ENCODE results near the gene NIT2. TPM values are rescaled to one million over a fixed set of nuclear protein-coding genes. Genes with fewer than 3 reads are reported as not detected.

Gene NIT2
- total RNA-seq, 1 experiment from 2014 or later, result 109 TPM

GRCh38 chr3:100407164-100407563, 72.6 kb downstream of the NIT2 start:
- no peak for DNase-seq (ENCODE audit: low read depth, low spot score)
- in situ Hi-C loops (cut with HindIII; ENCODE audit: low pct_unique_long_range_greater_than_20kb, low sequenced_read_pairs), result no loop called here

GRCh38 chr3:100407977-100408532, 73.5 kb downstream of the NIT2 start:
- DNase-seq (ENCODE audit: low read depth, low spot score), result peak; percentile 87
- in situ Hi-C loops (cut with HindIII; ENCODE audit: low pct_unique_long_range_greater_than_20kb, low sequenced_read_pairs), result no loop called here

Other genes with a start within 250 kb of the NIT2 start
- gene FILIP1L, start 220.3 kb upstream of the NIT2 start, total RNA-seq (2014; rRNA removed; shearing (Covaris generic)), result not detected in 2 replicates
- gene TBC1D23, start 73.8 kb upstream of the NIT2 start, total RNA-seq (2014; rRNA removed; shearing (Covaris generic)), result 33.0 and 33.1 TPM in 2 replicates
- gene TOMM70, start 66.3 kb downstream of the NIT2 start, total RNA-seq (2014; rRNA removed; shearing (Covaris generic)), result 82.8 and 86.7 TPM in 2 replicates
- 3.1 and 3.2 TPM in 2 replicates for gene LNP1, start 66.8 kb downstream of the NIT2 start, total RNA-seq (2014; rRNA removed; shearing (Covaris generic))
- gene TMEM45A, start 157.9 kb downstream of the NIT2 start, total RNA-seq (2014; rRNA removed; shearing (Covaris generic)), result 21.1 and 21.4 TPM in 2 replicates